Globus pallidus (tissue), 1 donor: ENCODE measurements around the gene SPRR1A.
"Not testable (repeated sequence)": the region's sequence is repeated elsewhere in the genome, so short reads cannot be mapped to it uniquely, and the experiment has no call there.

ENCODE experiments used
- DNase-seq: peaks from one replicate; pipeline ENCODE4 v3.0.0-alpha.2; 2015; ENCODE audit warnings: low spot score

SPRR1A gene

DNA sequence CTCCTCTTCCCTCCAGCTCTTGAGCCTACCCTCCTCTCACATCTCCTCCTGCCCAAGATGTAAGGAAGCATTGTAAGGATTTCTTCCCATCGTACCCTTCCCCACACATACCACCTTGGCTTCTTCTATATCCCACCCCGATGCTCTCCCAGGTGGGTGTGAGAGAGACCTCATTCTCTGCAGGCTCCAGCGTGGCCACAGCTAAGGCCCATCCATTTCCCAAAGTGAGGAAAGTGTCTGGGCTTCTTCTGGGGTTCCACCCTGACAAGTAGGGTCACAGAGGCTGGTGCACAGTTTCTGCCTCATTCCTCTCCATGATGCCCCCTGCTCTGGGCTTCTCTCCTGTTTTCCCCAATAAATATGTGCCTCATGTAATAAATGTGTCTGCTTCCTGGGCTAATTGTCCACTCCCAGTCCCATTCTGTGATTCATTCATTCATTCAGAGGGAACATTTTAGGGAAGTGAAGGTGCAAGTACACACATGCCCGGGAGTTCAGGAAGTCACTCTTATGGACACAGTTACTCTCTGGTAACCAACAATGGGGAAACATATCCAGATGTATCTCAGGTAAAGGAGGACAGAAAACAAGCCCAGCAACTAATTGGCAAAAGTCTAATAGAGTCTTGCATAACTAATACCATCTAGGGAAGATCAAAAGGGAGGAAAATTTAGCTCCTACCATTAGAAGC lies 11.5 kb upstream of the SPRR1A start:
- DNase-seq = no peak

DNA sequence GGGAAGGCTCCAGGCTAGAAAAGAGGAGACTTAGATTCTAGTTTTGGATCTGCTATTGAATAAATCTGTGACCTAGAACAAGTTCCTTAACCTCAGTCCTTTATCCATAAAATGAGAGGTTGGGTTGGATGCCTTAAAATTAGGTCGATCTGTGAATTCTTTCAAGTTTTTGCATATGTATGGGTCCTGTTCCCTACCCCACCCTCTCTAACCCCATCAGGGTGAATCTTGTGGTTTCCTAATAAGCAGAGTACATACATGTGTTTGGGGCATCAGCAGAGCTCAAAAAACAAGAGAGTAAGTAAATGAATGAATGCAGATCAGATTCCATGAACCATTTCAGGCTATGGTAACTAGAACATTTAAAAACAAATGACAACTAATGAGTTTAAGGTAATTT lies 7.2 kb upstream of the SPRR1A start:
- no peak for DNase-seq

DNA sequence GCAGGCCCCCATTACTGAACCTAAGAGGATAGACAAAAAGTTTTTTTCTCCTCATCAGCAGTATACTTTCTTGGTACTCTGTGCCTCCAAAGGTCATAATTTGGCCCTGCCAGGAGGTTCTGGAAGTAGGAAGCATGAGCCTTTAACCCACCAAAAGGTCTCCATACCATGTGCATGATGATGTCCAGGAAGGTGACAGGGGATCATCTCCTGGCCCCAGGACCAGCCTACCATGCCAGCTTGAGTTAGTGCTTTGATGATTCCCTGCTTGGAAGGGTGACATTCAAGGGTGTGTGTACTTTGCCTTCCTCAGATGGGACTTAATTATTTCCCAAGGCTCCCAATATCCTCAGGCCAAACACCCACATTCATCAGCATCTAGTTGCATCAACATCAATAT lies 6.3 kb upstream of the SPRR1A start:
- no peak for DNase-seq

DNA sequence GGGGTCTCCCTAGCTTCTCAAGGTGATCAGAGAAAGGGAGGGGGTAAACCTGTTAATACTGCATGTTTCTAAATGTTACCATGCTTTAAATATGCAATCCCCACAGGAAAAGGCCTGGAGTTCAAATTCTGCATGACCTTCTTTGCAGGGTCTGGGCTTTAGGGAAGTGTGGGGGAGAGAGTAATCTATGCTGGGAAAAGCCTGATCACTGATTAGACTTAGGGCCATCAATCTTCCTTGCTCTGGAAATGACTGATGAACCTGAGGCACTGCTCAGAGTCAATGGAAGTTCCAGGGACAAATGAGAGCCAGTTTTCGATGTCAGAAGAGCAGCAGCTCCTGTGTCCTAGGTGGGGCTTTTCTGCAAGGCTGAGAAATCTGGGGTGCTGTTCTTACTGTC lies 3.2 kb upstream of the SPRR1A start:
- no peak for DNase-seq

DNA sequence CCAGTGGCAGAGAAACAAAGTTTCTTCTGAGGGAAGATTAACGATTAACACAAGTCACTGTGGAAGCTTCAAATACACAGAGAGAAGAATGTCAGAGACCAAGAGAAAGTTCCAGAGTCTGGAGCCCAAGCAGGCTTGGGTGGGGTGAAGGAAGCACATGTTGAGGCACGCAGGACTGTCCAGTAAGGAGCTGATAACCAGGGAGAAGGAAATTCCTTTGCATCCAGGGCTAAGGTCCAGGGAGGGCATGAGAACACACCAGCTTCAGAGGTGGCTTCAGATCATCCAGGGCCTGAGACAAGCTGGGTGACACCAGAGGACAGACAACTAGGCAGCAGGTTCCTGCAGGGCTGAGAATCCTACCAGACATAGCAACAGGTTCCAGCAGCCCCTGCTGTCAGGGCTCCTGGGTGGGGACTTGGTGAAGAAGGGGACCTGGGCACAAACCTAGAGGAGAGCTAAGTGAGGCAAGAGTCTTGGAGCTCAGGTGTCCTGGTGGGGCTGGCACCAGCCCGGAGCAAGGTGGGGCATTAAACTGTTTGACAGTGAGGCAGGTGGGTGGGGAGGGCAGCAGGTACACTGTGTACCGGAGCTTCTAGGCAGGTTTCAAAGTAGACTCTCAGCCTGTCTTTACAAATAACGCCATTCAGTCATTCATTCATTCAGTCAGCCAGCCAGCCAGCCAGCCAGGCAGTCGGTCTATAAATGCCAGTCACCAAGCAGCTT lies 2.6 kb upstream of the SPRR1A start:
- no peak for DNase-seq

DNA sequence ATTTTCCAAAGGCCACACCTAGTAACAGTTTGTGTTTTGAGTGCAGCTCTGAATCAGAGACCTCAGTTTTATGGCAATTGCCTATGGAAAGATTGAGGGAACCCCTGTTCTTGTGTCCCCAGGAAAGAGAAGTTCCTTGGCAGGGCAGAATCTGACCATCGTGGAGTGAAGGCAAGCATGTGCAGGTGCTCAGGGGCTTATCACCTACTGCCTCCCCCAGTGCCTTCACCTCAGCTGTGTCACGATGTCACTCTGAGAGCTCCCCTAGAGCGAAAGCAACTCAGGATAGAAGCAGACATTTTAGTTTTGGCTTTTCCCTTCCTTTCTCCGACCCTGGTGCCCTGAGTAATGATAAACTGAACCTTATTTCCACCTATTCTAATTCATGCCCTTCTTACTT lies 1.8 kb upstream of the SPRR1A start:
- DNase-seq = no peak

DNA sequence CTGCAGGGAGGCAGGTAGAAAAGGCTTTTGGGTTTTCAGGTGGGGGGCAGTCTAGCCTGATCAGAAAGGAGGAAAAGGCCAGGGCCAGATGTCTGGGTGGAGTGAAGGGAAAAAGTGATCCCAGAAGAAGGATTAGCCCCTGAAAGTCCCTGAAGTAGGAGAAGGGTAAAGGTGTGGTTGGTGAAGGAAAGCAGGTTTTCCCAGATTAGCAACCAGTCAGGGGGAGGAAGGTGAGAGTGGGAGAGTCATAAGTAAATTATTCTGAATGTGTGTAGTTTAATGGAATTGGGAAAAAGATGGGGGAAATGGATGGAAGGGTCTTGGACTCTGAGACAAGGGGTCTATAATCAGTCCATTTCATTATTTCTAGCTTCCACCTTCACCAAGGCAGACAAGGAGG lies 647 bp upstream of the SPRR1A start:
- no peak for DNase-seq

DNA sequence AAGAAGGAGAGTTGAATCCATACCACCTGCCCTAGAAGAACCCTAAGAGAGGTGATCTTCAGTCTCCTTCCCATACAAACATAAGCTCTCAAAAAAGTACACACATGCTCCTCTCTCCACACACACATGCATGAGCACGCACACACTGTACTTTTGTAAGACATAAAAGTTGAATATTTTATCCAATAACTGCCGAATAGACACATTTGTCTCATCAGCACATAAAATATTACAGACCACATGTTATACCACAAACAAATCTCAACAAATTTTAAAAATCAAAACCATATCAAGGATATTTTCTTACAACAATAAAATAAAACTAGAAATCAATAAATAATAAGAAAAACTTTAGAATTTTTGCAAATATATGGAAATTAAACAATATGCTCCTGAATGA lies 2.7 kb downstream of the SPRR1A start:
- no peak for DNase-seq

DNA sequence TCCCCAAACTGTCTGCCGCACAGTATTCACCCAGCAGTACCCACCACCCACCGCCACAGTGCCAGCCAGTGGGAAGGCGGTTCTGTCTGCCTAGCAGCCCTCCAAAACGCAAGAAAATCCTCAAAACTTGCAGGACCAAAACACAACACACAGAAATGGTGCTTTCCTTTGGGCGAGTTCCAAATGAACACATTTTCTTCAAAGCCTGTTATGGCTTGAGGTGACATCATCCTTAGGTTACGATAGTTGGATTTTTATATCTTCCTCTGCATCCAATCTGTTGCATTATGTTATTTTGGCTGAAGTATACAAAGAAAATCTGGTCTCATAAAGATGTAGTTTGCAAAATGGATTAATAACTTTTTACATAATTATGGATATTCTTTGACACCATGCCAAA lies 9.3 kb downstream of the SPRR1A start:
- no peak for DNase-seq

DNA sequence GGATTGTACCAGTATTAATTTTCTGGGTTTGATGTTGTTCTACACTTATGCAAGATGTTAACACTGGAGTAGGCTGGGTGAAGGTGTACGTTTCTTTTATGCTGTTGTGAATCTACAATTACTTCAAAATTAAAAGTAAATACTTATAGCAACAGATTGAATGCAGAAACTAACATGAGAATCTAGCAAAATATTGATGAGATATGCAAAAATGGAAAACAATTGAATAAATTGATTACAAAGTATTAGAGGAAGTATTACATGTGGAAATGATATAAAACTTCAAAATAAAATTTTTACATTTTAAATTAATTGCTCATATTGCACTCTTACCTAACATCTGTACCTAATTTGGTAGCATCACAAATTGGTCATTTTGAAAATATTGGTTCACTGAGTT lies 12.0 kb downstream of the SPRR1A start:
- DNase-seq = no peak

DNA sequence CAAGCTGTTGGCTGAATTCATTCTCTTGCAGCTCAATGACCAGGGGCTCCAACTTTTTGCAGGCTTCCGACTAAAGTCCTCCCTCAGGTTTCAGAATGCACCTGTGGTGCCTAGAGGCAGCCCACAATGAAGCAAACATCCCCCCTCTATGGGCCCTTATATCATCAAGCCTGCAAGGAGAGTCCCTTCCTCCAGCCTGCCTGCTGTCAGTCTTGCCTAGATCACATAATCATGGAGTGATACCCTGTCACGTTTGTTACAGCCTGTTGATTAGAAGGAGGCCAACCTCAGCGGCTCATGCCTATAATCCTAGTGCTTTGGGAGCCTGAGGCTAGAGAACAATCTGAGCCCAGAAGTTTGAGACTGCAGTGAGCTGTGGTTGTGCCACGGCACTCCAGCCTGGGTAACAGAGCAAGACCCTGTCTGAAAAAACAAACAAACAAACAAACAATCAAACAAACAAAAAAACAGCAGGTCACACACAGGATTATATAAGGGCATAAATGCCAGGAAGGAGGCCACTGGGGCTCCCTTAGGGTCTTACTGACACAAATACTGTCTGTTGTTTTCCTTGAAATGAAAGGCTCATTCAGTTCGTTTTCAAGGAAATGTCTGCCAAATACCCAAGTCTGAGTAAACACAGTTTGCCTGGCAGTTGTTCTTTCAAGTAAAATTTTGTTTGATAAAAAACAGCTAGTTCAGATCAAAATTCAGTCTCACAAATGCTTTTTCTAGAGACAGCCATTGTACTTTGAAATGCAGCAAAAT lies 12.9 kb downstream of the SPRR1A start:
- DNase-seq = peak; percentile 69

DNA sequence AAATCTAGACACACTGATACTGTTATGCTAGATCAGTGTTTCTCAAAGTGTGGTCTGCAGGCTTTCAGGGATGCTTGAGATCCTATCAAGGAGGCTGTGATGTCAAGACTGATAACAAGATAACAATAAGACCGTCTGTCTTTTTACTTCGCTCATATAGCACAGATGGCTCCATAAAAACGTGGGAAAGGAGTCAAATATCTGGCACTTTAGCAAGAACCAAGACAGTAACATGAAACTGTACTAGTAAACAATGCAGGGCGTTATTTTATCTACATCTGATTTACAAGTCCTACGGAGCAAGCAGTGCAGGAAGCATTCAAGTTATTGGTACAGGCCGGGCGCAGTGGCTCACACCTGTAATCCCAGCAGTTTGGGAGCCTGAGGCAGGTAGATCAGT lies 14.0 kb downstream of the SPRR1A start:
- DNase-seq = no peak

DNA sequence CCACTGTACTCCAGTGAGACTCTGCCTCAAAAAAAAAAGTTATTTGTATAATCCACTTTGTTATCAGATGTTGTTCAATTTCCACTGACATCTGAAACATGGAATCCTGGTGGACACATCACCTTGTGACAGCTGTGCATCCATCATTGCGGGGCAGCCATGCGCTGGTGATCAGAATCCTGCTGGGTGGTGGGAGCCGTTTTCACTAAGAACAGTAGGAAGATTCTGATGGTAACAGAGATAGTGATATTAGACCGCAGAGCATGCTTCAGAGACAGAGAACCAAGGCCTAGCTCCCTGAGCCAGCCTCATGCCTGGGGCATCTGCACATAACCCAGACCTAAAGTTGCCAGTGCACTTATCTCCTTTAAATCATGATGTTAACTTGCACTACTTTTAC lies 14.6 kb downstream of the SPRR1A start:
- DNase-seq = no peak

DNA sequence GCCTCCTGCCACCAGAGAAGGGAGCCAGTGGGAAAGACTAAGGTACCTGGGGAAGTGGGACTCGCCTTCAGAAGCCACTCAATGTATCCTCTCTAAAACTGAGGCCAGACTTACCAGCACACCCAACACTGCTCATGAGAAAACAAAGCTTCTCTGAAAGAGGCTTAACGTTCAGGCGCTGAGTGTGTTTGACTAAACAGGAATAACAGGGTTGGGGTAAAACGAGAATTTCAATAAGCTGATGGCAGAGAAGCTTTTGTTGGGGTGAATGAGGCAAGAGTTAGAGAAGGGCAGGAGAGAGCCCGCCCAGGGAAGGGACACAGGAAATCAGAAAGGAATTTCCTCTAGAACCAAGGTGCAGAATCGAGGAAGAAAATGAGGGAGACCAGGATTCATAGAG lies 15.9 kb downstream of the SPRR1A start:
- DNase-seq = no peak

DNA sequence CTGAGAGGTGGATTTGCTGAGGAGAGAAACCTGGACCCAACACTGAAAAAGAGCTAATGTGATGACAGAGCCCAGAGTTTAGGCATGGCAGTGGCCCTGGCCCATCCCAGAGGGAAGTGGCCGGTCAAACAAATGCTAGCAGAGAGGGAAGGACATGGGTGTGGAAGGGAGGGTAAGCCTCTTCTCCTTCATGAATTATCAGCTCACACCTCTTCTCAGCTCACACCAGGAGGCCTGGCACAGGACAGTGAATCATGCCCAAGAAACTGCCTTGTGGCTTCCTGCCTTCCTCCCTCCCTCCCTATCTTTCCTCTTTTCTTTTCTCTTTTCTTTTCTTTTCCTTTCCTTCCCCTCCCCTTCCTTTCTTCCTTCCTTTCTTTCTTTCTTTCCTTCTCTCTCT lies 16.4 kb downstream of the SPRR1A start:
- DNase-seq = no peak

DNA sequence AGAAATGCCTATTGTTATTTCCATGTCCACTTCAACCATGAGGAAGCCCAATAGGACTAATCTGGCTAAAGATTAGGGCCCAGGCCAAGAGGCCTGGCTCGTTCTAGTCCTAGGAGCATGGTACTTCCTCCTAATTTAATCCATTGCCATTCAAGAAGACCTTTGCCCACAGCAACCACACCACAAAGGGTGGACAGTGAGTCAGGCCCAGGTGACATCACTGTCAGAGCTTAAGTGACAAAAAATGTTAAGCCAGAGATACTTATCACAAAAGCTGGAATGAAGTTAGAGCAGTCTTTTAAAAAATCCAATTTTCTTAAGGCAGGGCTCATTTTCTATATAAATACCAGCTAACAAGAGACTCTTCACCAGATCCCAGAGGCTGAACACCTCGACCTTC lies 17.5 kb downstream of the SPRR1A start, which contains the start of gene SPRR3:
Gene SPRR3 (plus strand): TSS at position 368 of the 400 bp plus-strand sequence. CDS start 1,272 bp downstream, outside the sequence.
- DNase-seq = no peak

DNA sequence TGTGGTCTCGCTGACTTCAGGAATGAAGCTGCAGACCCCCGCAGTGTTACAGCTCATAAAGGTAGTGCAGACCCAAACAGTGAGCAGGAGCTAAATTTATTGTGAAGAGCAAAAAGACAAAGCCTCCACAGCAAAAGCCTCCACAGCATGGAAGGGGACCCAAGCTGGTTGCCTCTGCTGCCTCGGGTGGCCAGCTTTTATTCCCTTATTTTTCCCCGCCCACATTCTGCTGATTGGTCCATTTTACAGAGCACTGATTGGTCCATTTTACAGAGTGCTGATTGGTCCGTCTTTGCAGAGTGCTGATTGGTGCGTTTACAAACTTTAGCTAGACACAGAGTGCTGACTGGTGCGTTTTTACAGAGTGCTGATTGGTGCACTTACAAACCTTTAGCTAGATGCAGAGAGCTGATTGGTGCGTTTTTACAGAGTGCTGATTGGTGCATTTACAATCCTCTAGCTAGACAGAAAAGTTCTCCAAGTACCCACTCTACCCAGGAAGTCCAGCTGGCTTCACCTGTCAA lies 27.4 kb downstream of the SPRR1A start:
- DNase-seq = not testable (repeated sequence)

DNA sequence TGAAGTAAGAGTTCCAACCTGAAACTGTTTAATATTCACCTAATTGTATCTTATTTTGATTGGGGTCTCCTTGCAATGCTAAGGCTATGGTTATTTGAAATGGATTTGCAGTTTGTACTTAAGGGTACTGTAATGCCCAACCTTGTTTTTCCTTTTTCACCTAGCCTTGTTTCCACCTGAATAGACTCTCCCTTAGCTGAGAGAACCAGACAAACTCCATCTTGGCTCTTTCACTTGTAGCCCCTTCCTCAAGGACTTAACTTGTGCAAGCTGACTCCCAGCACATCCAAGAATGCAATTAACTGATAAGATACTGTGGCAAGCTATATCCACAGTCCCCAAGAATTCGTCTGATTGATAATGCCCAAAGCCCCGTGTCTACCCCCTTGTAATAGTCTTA lies 37.9 kb downstream of the SPRR1A start:
- DNase-seq = not testable (repeated sequence)

DNA sequence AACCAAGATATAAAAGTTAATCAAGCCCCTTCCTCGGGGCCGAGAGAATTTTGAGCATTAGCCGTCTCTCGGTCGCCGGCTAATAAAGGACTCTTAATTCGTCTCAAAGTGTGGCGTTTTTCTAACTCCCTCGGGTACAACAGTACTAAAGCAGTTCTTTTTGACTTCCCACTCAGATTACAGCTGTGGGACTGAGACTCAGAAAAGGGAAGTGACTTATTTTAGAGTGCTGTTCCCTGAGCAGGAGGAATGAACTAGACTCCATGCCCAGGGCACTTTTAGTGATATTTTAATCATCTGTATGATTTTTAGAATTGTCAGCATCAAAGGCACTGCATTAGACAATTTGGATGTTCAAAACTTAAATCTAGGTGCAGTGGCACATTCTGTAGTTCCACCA lies 38.5 kb downstream of the SPRR1A start:
- DNase-seq = not testable (repeated sequence)

DNA sequence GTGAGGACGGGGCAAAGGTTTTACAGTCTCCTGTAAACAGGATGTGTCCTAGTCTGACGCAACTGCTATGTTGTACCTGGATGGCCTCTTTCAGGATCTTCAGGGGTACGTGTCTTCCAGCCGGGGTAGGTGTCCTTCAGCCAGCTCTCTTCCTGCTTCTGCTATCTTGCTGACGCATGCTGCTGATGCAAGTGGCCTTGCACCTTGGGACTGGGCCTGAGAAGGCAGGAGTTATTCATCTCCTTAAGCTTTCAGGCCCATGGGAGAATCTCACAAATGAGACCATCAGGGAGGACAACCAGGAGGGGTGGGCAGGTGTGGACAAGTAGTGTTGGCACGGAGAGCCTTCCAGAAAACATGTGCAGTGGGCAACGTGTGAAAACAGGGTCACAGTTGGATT lies 39.2 kb downstream of the SPRR1A start:
- no peak for DNase-seq

DNA sequence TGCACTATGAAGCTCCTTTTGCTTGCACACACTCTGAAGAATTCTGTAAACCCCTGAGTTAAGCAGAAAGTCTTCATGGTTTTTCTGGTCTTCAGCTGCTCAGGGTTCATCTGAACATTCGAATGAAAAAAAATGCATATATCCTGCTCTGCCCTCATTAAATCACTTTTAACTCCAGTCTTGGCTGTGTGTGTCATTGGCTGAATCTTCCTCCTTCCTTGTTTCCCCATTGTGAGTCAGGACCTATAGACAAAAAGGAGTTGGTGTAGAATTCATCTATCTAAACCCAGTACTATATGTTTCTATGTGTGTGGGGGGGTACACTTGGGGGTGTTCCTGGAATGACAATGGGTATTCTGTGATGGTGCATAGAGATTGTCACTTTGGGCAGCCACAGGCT lies 40.5 kb downstream of the SPRR1A start:
- DNase-seq = no peak

DNA sequence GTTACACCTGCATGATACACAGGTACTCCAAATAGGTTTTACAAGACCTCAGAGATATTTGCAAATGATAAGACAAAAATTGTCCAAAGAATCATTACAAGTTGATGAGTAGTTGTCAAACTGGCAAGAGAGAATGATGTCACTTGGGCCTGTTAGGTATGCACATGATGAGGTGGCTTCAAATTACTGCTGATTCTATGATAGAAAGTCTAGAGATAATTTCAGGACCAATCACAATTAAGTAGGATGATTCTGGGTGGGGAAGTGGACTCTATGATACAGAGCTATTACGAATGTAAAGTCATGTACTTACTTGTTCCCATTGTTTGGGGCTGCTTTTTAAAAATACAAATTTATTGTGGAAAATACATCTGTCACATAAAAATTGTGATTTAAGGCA lies 41.9 kb downstream of the SPRR1A start:
- DNase-seq = no peak

DNA sequence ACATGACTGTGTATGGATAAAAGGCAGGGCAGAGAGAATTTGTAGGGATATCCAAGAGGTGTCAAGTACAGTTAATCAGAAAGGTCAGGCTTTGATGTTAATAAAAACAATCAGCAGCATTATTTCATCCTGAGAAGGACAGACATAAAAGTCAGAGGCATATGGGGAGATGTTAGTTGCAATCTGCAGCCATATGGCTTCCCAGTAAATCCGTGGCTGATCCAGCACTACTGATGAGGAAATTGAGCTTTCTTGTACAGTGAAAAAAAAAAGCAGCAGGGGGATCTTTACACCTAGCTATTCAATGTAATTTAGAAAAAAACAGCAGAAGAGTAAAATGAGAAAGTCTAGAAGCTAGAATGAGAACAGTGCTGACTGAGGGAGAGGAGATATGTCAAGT lies 44.9 kb downstream of the SPRR1A start:
- DNase-seq = no peak
